Transverse colon (tissue), 4 donors: Measurements from ENCODE around the gene SLC30A9. TPM values are rescaled to one million over a fixed set of nuclear protein-coding genes. Genes with fewer than 3 reads are reported as not detected.

Source experiments
- DNase-seq: peaks from one replicate; pipeline ENCODE4 v3.0.0-alpha.2; 2019
- H3K27ac ChIP-seq, 4 donors: fragments of 200-600 bp; sonication (generic); 2 replicates each; pipeline ENCODE4 v1.5.1; 2016 to 2018; ENCODE audit warnings: inconsistent platforms in 4 of 4
- H3K27me3 ChIP-seq: fragments of 200-600 bp; sonication (generic); 2 replicates; pipeline ENCODE4 v1.5.1; 2017; ENCODE audit warnings: inconsistent platforms
- H3K36me3 ChIP-seq, 4 donors: fragments of 200-600 bp; sonication (generic); 2 replicates each; pipeline ENCODE4 v1.5.1; 2017 to 2019; ENCODE audit warnings: inconsistent platforms in 4 of 4
- H3K4me1 ChIP-seq, 4 donors: fragments of 200-600 bp; sonication (generic); 2 replicates each; pipeline ENCODE4 v1.5.1; 2017 to 2020; ENCODE audit warnings: inconsistent platforms in 4 of 4
- H3K4me3 ChIP-seq, 4 donors: fragments of 200-600 bp; sonication (generic); 1 replicate in 1 of 4; 2 replicates in 3 of 4; pipeline versions ENCODE4 v1.5.1 to v1.6.1; 2017 to 2019; ENCODE audit warnings: inconsistent platforms in 4 of 4
- H3K9me3 ChIP-seq, 2 donors: fragments of 200-600 bp; sonication (generic); 2 replicates each; pipeline ENCODE4 v1.5.1; 2017 to 2019; ENCODE audit warnings: inconsistent platforms in 2 of 2
- CTCF ChIP-seq, 5 experiments: fragments of 200-600 bp in 3 of 5; fragments of 450-650 bp in 2 of 5; sonication (generic) in 3 of 5; IDR thresholded peaks; 1 replicate in 2 of 5; 2 replicates in 3 of 5; pipeline ENCODE4 v1.5.1; 2016 to 2017; ENCODE audit warnings: antibody characterized with exemption in 5 of 5, inconsistent platforms in 3 of 5, mild to moderate bottlenecking in 2 of 5, moderate library complexity in 1 of 5
- EP300 ChIP-seq: sonication (generic); formaldehyde crosslinking; IDR thresholded peaks from one replicate; pipeline ENCODE4 v1.6.1; 2017; ENCODE audit warnings: antibody characterized with exemption, low read depth
- POLR2A ChIP-seq: fragments of 450-650 bp; IDR thresholded peaks from one replicate; pipeline ENCODE4 v1.6.1; 2016; ENCODE audit warnings: antibody characterized with exemption, mild to moderate bottlenecking, moderate library complexity
- POLR2AphosphoS5 ChIP-seq, 3 donors: sonication (generic); formaldehyde crosslinking; IDR thresholded peaks; one replicate each; pipeline ENCODE4 v1.6.1; 2016; ENCODE audit warnings: antibody characterized with exemption in 3 of 3
- WGBS, 2 donors: methylation state at CpG; one replicate each; pipeline ENCODE4 v1.1.5; 2018; ENCODE audit warnings: low coverage in 1 of 2; 5-methylcytosine and 5-hydroxymethylcytosine counted together
- in situ Hi-C, 4 donors: fragments of 200-750 bp; cut with MboI; loops; one replicate each; pipeline versions ENCODE4 v1.15.0 to v1.15.1; 2017; ENCODE audit warnings: low sequenced_read_pairs in 3 of 4, low pct_ligation_motif_present in 1 of 4, low pct_unique_long_range_greater_than_20kb in 1 of 4
- intact Hi-C: fragments of 100-400 bp; cut with DNase I; formaldehyde crosslinking; loops from one replicate; pipeline ENCODE4 v1.15.1; 2023; ENCODE audit warnings: low total_unique reads
- total RNA-seq, 4 donors: library from RNA; depleted of rRNA; stranded (reverse); fragments of >200 nt; gene quantifications; one replicate each; pipeline ENCODE4 v1.1.0, GENCODE V29; 2016

Gene SLC30A9
- total RNA-seq, 4 donors from 2014 or later, result 42.6 to 59.8 (median 47.9) TPM

- no peak overlapping the region for H3K4me3 ChIP-seq
- WGBS, 2 donors, result 80 to 83% methylated on average over 1 to 2 of the region's 2 CpGs
- no peak overlapping the region for H3K27ac ChIP-seq
- no peaks in the 10 kb centered on the region for H3K4me1 ChIP-seq
- no peaks in the 10 kb centered on the region for H3K36me3 ChIP-seq
- no peaks in the 10 kb centered on the region for H3K27me3 ChIP-seq
- no peak for DNase-seq
- TF ChIP-seq POLR2A (no peak), EP300 (no peak)
- intact Hi-C loops (no loop called here), in situ Hi-C loops (no loop called here)
- H3K9me3 ChIP-seq, result no peaks in the 10 kb centered on the region
Measured at GRCh38 chr4:41967392-41967791, 22.9 kb upstream of the SLC30A9 start.

GRCh38 chr4:41969671-41970070 lies 20.7 kb upstream of the SLC30A9 start:
- H3K27ac ChIP-seq, result no peak overlapping the region
- TF ChIP-seq POLR2AphosphoS5 (IDR thresholded peaks at IDR 0.05), result no peak
- no peak for TF ChIP-seq EP300
- no peak for TF ChIP-seq CTCF (IDR thresholded peaks at IDR 0.05)
- no peak for TF ChIP-seq POLR2A
- H3K4me3 ChIP-seq, result no peak overlapping the region
- H3K9me3 ChIP-seq, result no peaks in the 10 kb centered on the region
- no peaks in the 10 kb centered on the region for H3K4me1 ChIP-seq
- intact Hi-C loops (no loop called here), in situ Hi-C loops (no loop called here)
- no peaks in the 10 kb centered on the region for H3K36me3 ChIP-seq
- DNase-seq, result no peak
- no peaks in the 10 kb centered on the region for H3K27me3 ChIP-seq

DNA sequence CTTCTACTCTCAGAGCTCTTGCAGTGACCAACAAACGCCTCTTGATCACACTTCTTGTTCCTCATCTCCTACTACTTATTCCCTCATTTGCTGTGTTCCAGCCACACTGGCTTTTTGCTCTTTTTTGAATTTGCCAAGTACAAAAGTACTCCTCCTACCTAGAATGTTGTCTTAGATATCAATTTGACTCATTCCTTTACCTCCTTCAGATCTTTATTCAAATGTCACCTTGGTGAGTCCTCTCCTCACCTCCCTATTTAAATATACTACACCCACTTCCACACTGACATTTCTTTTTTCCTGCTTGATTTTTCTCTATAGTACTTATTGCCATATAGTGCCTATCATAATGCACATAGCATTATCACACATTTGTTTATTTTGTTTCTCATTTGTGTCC lies 15.0 kb upstream of the SLC30A9 start:
- no peak overlapping the region for H3K4me3 ChIP-seq
- H3K9me3 ChIP-seq, result no peaks in the 10 kb centered on the region
- DNase-seq, result no peak
- intact Hi-C loops (no loop called here), in situ Hi-C loops (no loop called here)
- peaks cover 3% of the 10 kb centered on the region for H3K27me3 ChIP-seq
- no peaks in the 10 kb centered on the region for H3K36me3 ChIP-seq
- no peak overlapping the region for H3K27ac ChIP-seq
- H3K4me1 ChIP-seq, result no peaks in the 10 kb centered on the region
- TF ChIP-seq POLR2AphosphoS5 (IDR thresholded peaks at IDR 0.05) (no peak), EP300 (no peak), CTCF (IDR thresholded peaks at IDR 0.05) (no peak), POLR2A (no peak)
- 63 to 100% methylated on average over 1 of the region's 1 CpG for WGBS, 2 donors

GRCh38 chr4:41976775-41977516 lies 13.4 kb upstream of the SLC30A9 start:
- TF ChIP-seq CTCF (IDR thresholded peaks at IDR 0.05), result no peak
- no peak for TF ChIP-seq EP300
- TF ChIP-seq POLR2A, result no peak
- no peak for TF ChIP-seq POLR2AphosphoS5 (IDR thresholded peaks at IDR 0.05)
- in situ Hi-C loops, result no loop called here
- intact Hi-C loops, result no loop called here
- no peaks in the 10 kb centered on the region for H3K9me3 ChIP-seq
- peaks cover 3% of the 10 kb centered on the region for H3K27me3 ChIP-seq
- H3K27ac ChIP-seq, result no peak overlapping the region
- 46 to 67% methylated on average over 1 of the region's 1 CpG for whole genome bisulfite sequencing, 2 donors
- no peaks in the 10 kb centered on the region for H3K36me3 ChIP-seq
- H3K4me1 ChIP-seq, result no peaks in the 10 kb centered on the region
- no peak for DNase-seq
- H3K4me3 ChIP-seq, result no peak overlapping the region

- 23 to 44% methylated on average over 2 to 3 of the region's 3 CpGs for WGBS, 2 donors
Measured at GRCh38 chr4:41977709-41978108, 12.6 kb upstream of the SLC30A9 start.

More at GRCh38 chr4:41977709-41978108, 12.6 kb upstream of the SLC30A9 start:
- no peak for DNase-seq
- H3K27ac ChIP-seq, result no peak overlapping the region
- H3K9me3 ChIP-seq, result no peaks in the 10 kb centered on the region
- intact Hi-C loops, result no loop called here
- H3K4me1 ChIP-seq, result no peaks in the 10 kb centered on the region
- no peaks in the 10 kb centered on the region for H3K36me3 ChIP-seq
- in situ Hi-C loops, result no loop called here
- peaks cover 3% of the 10 kb centered on the region for H3K27me3 ChIP-seq
- no peak for TF ChIP-seq POLR2AphosphoS5 (IDR thresholded peaks at IDR 0.05)
- no peak for TF ChIP-seq EP300
- TF ChIP-seq POLR2A, result no peak
- no peak for TF ChIP-seq CTCF (IDR thresholded peaks at IDR 0.05)
- H3K4me3 ChIP-seq, result no peak overlapping the region
